ENCODE measurements around the gene RPP25L. TPM values are rescaled to one million over a fixed set of nuclear protein-coding genes. Genes with fewer than 3 reads are reported as not detected.
A peak's percentile ranks its signal among the peaks of the same experiment; 100 is the strongest.

Gene RPP25L
- total and polyA plus RNA-seq, 9 of the 15 experiments (the other 6 are each of a cell fraction or from before 2014, with no cell fraction given): 16.3 to 43.7 (median 29.0) TPM

- Histone ChIP-seq H3K27ac (ENCODE audit: extremely low read depth, low read depth, low read length) (no peak within 1 kb of the TSS), H3K4me3 (no peak within 1 kb of the TSS), H3K36me3 (ENCODE audit: control insufficient read depth, insufficient read depth, low read length) (no peaks in the 10 kb centered on the region), H4K20me1 (replicated peaks; ENCODE audit: control insufficient read depth, insufficient read depth, low read length) (peaks cover 18% of the 10 kb centered on the region), H2AFZ (ENCODE audit: low read depth, low read length) (no peak within 1 kb of the TSS), H3K9me1 (ENCODE audit: control insufficient read depth, insufficient read depth, low read length) (no peaks in the 10 kb centered on the region), H3K4me1 (replicated peaks in 1 of 2; ENCODE audit: control insufficient read depth in 2 of 2, insufficient read depth in 2 of 2, low read length in 2 of 2) (peaks cover 0 to 34% of the 10 kb centered on the region in 2 experiments; a peak in 2 of 5 replicates), H3K27me3 (ENCODE audit: control insufficient read depth in 2 of 2, insufficient read depth in 2 of 2, low read length in 2 of 2) (peaks cover 10 to 60% of the 10 kb centered on the region in 2 experiments), H3K79me2 (ENCODE audit: control insufficient read depth, insufficient read depth, low read length) (no peaks in the 10 kb centered on the region), H3K4me2 (ENCODE audit: insufficient read depth, low read length) (no peak within 1 kb of the TSS), H3K9ac (ENCODE audit: insufficient read depth in 1 of 2, low read depth in 2 of 2, low read length in 2 of 2) (no peak within 1 kb of the TSS), H3K9me3 (replicated peaks; ENCODE audit: control insufficient read depth, insufficient read depth, low read depth, low read length) (no peaks in the 10 kb centered on the region)
- intact Hi-C loops (cut with micrococcal nuclease) (loop anchor here (5.0 kb wide), 3 partner anchors 88 to 188 kb away; no protein-coding TSS in a partner anchor), in situ Hi-C loops (cut with MboI) (no loop called here)
- TF ChIP-seq NRF1 (conservative IDR thresholded peaks at IDR 0.05 in 1 of 2, IDR thresholded peaks at IDR 0.05 in 1 of 2) (0 out of 4 replicates have a peak, but pooled peaks of 1 of the 2 experiments have one; percentile 17), ZNF184 (CRISPR knock-in tag; IDR thresholded peaks at IDR 0.05) (no peak), REST (IDR thresholded peaks at IDR 0.05; ENCODE audit: borderline replicate concordance) (0 out of 2 replicates have a peak, but pooled peaks have one; percentile 10), REST (CRISPR knock-in tag; IDR thresholded peaks at IDR 0.05; ENCODE audit: low read depth) (no peak), MXD1 (CRISPR knock-in tag; IDR thresholded peaks at IDR 0.05; ENCODE audit: borderline replicate concordance, poor library complexity, severe bottlenecking) (no peak), ZBTB9 (CRISPR knock-in tag; IDR thresholded peaks at IDR 0.05) (no peak), PHB (CRISPR knock-in tag; IDR thresholded peaks at IDR 0.05) (no peak), E2F6 (IDR thresholded peaks at IDR 0.05; ENCODE audit: borderline replicate concordance in 1 of 2, extremely low read depth in 1 of 2, insufficient read depth in 1 of 2, insufficient read length in 1 of 2, low read depth in 1 of 2, low read length in 1 of 2, poor library complexity in 1 of 2, severe bottlenecking in 1 of 2) (peak in 1 of 2 experiments; percentile 1)
- FAIRE-seq: no peak
- peak; percentile 32 to 66 (median 48) for DNase-seq (ENCODE audit: extremely low read depth in 1 of 4, low spot score in 3 of 4)
- WGBS (ENCODE audit: insufficient coverage, low coverage, missing lambda C conversion rate): 16% methylated on average over 23 of the region's 104 CpGs
- CTCF ChIA-PET (ENCODE audit: low intra/inter-chr PET ratio): no interaction called here
- no TSS peak for BruUV-seq (replicated peaks)
- POLR2A ChIA-PET: no interaction called here
- ATAC-seq: no peak; the same call in 2 of the 3 replicates
Measured at GRCh38 chr9:34589636-34590380, 22.1 kb downstream of the RPP25L start, which contains the start of gene CNTFR. CNTFR (minus strand) TSS chr9:34589724; CDS start chr9:34568981, 20,743 bp downstream.

Data from K562 (cell line).